Measurements from ENCODE around the gene CRYBG3.

DNA sequence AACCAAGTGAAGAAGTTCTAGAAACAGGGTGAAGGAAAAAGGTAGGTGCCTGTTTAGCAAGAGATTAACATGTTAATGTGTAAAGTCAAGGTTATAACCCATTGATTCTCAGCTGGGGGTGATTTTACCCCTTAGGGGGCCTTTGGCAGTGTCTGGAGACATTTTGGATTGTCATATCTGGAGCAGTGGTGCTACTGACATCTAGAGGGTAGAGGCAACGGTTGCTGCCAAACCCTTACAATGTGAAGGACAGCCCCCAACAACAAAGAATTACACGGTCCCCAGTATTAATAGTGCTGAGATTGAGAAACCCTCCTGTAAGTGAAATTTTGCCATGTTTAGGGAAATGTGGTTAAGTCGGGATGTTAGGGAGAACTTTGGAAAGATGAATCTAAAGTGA, 74.7 kb downstream of the CRYBG3 start:
- TF ChIP-seq KDM1A (CRISPR knock-in tag; IDR thresholded peaks at IDR 0.05) (no peak), NPAS2 (CRISPR knock-in tag; IDR thresholded peaks at IDR 0.05; ENCODE audit: borderline replicate concordance) (no peak), ZNF790 (CRISPR knock-in tag; IDR thresholded peaks at IDR 0.05; ENCODE audit: borderline replicate concordance) (no peak), ZNF629 (CRISPR knock-in tag; conservative IDR thresholded peaks at IDR 0.05) (no peak), EZH2 (conservative IDR thresholded peaks at IDR 0.05; ENCODE audit: low read depth, low read length) (no peak), POLR2AphosphoS5 (IDR thresholded peaks at IDR 0.05; ENCODE audit: low read depth, low read length) (no peak), SRSF9 (IDR thresholded peaks at IDR 0.05; ENCODE audit: borderline replicate concordance, insufficient read depth, low read depth, low read length, poor library complexity, severe bottlenecking) (no peak), MYC (CRISPR knock-in tag; IDR thresholded peaks at IDR 0.05; ENCODE audit: borderline replicate concordance) (no peak), RXRA (CRISPR knock-in tag; IDR thresholded peaks at IDR 0.05) (no peak), ZIK1 (CRISPR knock-in tag; IDR thresholded peaks at IDR 0.05; ENCODE audit: borderline replicate concordance, low read depth) (no peak), ZKSCAN8 (CRISPR knock-in tag; IDR thresholded peaks at IDR 0.05; ENCODE audit: borderline replicate concordance) (no peak), FOXK1 (CRISPR knock-in tag; IDR thresholded peaks at IDR 0.05; ENCODE audit: borderline replicate concordance, low read depth) (no peak)
- TF ChIP-seq, protein P1, sequence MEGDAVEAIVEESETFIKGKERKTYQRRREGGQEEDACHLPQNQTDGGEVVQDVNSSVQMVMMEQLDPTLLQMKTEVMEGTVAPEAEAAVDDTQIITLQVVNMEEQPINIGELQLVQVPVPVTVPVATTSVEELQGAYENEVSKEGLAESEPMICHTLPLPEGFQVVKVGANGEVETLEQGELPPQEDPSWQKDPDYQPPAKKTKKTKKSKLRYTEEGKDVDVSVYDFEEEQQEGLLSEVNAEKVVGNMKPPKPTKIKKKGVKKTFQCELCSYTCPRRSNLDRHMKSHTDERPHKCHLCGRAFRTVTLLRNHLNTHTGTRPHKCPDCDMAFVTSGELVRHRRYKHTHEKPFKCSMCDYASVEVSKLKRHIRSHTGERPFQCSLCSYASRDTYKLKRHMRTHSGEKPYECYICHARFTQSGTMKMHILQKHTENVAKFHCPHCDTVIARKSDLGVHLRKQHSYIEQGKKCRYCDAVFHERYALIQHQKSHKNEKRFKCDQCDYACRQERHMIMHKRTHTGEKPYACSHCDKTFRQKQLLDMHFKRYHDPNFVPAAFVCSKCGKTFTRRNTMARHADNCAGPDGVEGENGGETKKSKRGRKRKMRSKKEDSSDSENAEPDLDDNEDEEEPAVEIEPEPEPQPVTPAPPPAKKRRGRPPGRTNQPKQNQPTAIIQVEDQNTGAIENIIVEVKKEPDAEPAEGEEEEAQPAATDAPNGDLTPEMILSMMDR (CRISPR knock-in tag; IDR thresholded peaks at IDR 0.05) = no peak
- TF ChIP-seq, protein P2, sequence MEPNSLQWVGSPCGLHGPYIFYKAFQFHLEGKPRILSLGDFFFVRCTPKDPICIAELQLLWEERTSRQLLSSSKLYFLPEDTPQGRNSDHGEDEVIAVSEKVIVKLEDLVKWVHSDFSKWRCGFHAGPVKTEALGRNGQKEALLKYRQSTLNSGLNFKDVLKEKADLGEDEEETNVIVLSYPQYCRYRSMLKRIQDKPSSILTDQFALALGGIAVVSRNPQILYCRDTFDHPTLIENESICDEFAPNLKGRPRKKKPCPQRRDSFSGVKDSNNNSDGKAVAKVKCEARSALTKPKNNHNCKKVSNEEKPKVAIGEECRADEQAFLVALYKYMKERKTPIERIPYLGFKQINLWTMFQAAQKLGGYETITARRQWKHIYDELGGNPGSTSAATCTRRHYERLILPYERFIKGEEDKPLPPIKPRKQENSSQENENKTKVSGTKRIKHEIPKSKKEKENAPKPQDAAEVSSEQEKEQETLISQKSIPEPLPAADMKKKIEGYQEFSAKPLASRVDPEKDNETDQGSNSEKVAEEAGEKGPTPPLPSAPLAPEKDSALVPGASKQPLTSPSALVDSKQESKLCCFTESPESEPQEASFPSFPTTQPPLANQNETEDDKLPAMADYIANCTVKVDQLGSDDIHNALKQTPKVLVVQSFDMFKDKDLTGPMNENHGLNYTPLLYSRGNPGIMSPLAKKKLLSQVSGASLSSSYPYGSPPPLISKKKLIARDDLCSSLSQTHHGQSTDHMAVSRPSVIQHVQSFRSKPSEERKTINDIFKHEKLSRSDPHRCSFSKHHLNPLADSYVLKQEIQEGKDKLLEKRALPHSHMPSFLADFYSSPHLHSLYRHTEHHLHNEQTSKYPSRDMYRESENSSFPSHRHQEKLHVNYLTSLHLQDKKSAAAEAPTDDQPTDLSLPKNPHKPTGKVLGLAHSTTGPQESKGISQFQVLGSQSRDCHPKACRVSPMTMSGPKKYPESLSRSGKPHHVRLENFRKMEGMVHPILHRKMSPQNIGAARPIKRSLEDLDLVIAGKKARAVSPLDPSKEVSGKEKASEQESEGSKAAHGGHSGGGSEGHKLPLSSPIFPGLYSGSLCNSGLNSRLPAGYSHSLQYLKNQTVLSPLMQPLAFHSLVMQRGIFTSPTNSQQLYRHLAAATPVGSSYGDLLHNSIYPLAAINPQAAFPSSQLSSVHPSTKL (CRISPR knock-in tag; IDR thresholded peaks at IDR 0.05) = no peak
